K562 (cell line): ENCODE measurements around the gene AKT1S1. TPM values are rescaled to one million over a fixed set of nuclear protein-coding genes. Genes with fewer than 3 reads are reported as not detected.

Experiments
- CBFA2T3 ChIP-seq: fragments of 450-650 bp; IDR thresholded peaks from 2 replicates; pipeline ENCODE4 v1.6.1; 2017
- COPS2 ChIP-seq: fragments of 450-650 bp; conservative IDR thresholded peaks from 2 replicates; pipeline ENCODE4 v1.6.1; 2016; ENCODE audit warnings: mild to moderate bottlenecking, moderate library complexity
- CXXC5 ChIP-seq: fragments of 250-450 bp; sonication (Bioruptor Pico); IDR thresholded peaks from 2 replicates; pipeline ENCODE4 v1.8.0; 2022; ENCODE audit warnings: inconsistent platforms, mild to moderate bottlenecking, moderate library complexity
- FOXM1 ChIP-seq, 2 experiments: fragments of 450-650 bp in 1 of 2; sonication (generic) in 1 of 2; formaldehyde crosslinking in 1 of 2; IDR thresholded peaks; 2 replicates each; pipeline versions ENCODE4 v1.6.1 to v1.9.0; 2017 to 2022; ENCODE audit warnings: low read depth in 2 of 2, mild to moderate bottlenecking in 2 of 2, missing genetic modification reagents in 1 of 2, moderate library complexity in 1 of 2
- JUND ChIP-seq, 2 experiments: IDR thresholded peaks; 2 replicates in 1 of 2; 3 replicates in 1 of 2; pipeline ENCODE4 v1.6.1; 2011; ENCODE audit warnings: borderline replicate concordance in 2 of 2, low read depth in 2 of 2, low read length in 2 of 2, improper control_type of control experiment in 1 of 2, missing biosample characterization in 1 of 2, missing genetic modification characterization in 1 of 2, missing genetic modification reagents in 1 of 2
- MCM3 ChIP-seq: fragments of 450-650 bp; IDR thresholded peaks from 2 replicates; pipeline ENCODE4 v1.6.1; 2016
- PBX2 ChIP-seq, 2 experiments: IDR thresholded peaks in 1 of 2; conservative IDR thresholded peaks in 1 of 2; 2 replicates each; pipeline ENCODE4 v1.6.1; 2016; ENCODE audit warnings: low read depth in 2 of 2, mild to moderate bottlenecking in 1 of 2, missing compliant biosample characterization in 1 of 2, missing genetic modification characterization in 1 of 2, moderate library complexity in 1 of 2
- PHF20 ChIP-seq: fragments of 450-650 bp; IDR thresholded peaks from 2 replicates; pipeline ENCODE4 v1.6.1; 2018; ENCODE audit not compliant: partially characterized antibody
- SRSF7 ChIP-seq: fragments of 200-400 bp; formaldehyde crosslinking; optimal IDR thresholded peaks from 2 replicates; pipeline ENCODE3; 2017; ENCODE audit warnings: mild to moderate bottlenecking, low read depth, low read length
- ZEB2 ChIP-seq: fragments of 450-650 bp; IDR thresholded peaks from 2 replicates; pipeline ENCODE4 v1.6.1; 2016
- ZFX ChIP-seq: sonication (generic); formaldehyde crosslinking; IDR thresholded peaks from 2 replicates; pipeline ENCODE4 v1.8.0; 2022; ENCODE audit warnings: mild to moderate bottlenecking, missing genetic modification reagents, moderate library complexity
- ZNF140 ChIP-seq: fragments of 250-450 bp; sonication (Bioruptor Pico); IDR thresholded peaks from 2 replicates; pipeline ENCODE4 v1.8.0; 2021; ENCODE audit warnings: moderate library complexity, mild to moderate bottlenecking, inconsistent platforms
- ZNF174 ChIP-seq: fragments of 250-450 bp; sonication (Bioruptor Pico); IDR thresholded peaks from 2 replicates; pipeline ENCODE4 v1.4.0; 2020; ENCODE audit warnings: mild to moderate bottlenecking
- ZNF518B ChIP-seq: fragments of 250-450 bp; sonication (Bioruptor Pico); IDR thresholded peaks from 2 replicates; pipeline ENCODE4 v1.5.0; 2021; ENCODE audit warnings: mild to moderate bottlenecking, moderate library complexity
- ZNF778 ChIP-seq: fragments of 450-650 bp; formaldehyde crosslinking; IDR thresholded peaks from 2 replicates; pipeline ENCODE4 v1.4.0; 2020; ENCODE audit warnings: mild to moderate bottlenecking, moderate library complexity
- polyA plus RNA-seq, 8 experiments: library from polyadenylated mRNA; depleted of rRNA in 4 of 8; stranded (reverse) in 5 of 8; unstranded in 3 of 8; fragments of >200 nt; fragmentation: Nextera tagmentation in 2 of 8; fragmentation: Illumina TruSeq in 1 of 8; extraction: Ambion mirVana in 2 of 8; extraction: Trizol in 1 of 8; gene quantifications; 2 replicates each; pipeline versions ENCODE4 v1.2.1 to v1.2.3, GENCODE V29; 2011 to 2014; ENCODE audit warnings: inconsistent platforms in 1 of 8, missing spikeins in 1 of 8
- total RNA-seq, 7 experiments: library from RNA; depleted of rRNA in 6 of 7; stranded (reverse); fragments of >200 nt in 6 of 7; fragmentation: Illumina TruSeq in 2 of 7; extraction: Trizol in 2 of 7; gene quantifications; 2 replicates each; pipeline versions ENCODE4 v1.2.1 to v1.2.3, GENCODE V29; 2011 to 2021; ENCODE audit warnings: low replicate concordance in 1 of 7
- TF ChIP-seq, protein P1 (sequence below): fragments of 450-650 bp; formaldehyde crosslinking; conservative IDR thresholded peaks from 2 replicates; pipeline ENCODE4 v1.4.0; 2022; ENCODE audit warnings: mild to moderate bottlenecking, missing genetic modification characterization
- TF ChIP-seq, protein P2 (sequence below): fragments of 450-650 bp; formaldehyde crosslinking; IDR thresholded peaks from 2 replicates; pipeline ENCODE4 v1.4.0; 2022; ENCODE audit warnings: missing genetic modification characterization
- TF ChIP-seq, protein P3 (sequence below): sonication (generic); formaldehyde crosslinking; IDR thresholded peaks from 2 replicates; pipeline ENCODE4 v1.8.0; 2022; ENCODE audit warnings: mild to moderate bottlenecking, missing genetic modification reagents

AKT1S1 gene
- total and polyA plus RNA-seq, 9 of the 15 experiments (the other 6 are each of a cell fraction or from before 2014, with no cell fraction given), result 1.2 to 50.3 (median 17.1) TPM

DNA sequence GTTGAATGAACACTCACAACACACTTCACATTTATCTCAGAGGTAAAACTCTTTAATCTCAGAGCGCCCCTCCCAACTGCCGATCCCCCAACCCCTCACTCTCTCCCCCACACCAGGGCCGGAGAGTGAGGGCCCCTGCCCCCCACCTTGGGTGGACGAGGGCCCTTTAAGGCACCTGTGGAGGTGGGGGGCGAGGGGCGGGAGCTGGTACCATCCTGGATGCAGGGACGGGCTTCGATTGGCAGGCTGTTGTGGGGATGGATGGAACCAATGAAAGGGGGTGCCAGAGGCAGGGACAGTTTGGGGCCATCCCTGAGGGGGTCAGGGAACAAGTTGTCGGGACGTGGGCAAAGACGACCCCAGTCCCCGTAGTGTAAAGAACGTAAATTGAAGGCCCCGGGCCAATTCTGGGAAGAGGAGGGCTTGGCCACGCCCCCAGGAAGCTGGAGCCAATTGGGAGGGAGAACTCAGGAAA, 8.1 kb downstream of the AKT1S1 start (continued):
- TF ChIP-seq ZNF518B (CRISPR knock-in tag), result no peak
- no peak for TF ChIP-seq ZNF778 (CRISPR knock-in tag)
- TF ChIP-seq CXXC5 (CRISPR knock-in tag), result no peak
- no peak for TF ChIP-seq CBFA2T3
- TF ChIP-seq ZFX, result no peak
- TF ChIP-seq, protein P1, sequence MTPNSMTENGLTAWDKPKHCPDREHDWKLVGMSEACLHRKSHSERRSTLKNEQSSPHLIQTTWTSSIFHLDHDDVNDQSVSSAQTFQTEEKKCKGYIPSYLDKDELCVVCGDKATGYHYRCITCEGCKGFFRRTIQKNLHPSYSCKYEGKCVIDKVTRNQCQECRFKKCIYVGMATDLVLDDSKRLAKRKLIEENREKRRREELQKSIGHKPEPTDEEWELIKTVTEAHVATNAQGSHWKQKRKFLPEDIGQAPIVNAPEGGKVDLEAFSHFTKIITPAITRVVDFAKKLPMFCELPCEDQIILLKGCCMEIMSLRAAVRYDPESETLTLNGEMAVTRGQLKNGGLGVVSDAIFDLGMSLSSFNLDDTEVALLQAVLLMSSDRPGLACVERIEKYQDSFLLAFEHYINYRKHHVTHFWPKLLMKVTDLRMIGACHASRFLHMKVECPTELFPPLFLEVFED, result no peak
- no peak for TF ChIP-seq PBX2 (CRISPR knock-in tag; IDR thresholded peaks at IDR 0.05; ENCODE audit: low read depth)
- TF ChIP-seq PBX2 (tag; conservative IDR thresholded peaks at IDR 0.05; ENCODE audit: low read depth), result no peak
- no peak for TF ChIP-seq ZEB2
- TF ChIP-seq COPS2, result no peak
- TF ChIP-seq MCM3, result no peak
- TF ChIP-seq ZNF140 (CRISPR knock-in tag), result no peak
- TF ChIP-seq, protein P2, sequence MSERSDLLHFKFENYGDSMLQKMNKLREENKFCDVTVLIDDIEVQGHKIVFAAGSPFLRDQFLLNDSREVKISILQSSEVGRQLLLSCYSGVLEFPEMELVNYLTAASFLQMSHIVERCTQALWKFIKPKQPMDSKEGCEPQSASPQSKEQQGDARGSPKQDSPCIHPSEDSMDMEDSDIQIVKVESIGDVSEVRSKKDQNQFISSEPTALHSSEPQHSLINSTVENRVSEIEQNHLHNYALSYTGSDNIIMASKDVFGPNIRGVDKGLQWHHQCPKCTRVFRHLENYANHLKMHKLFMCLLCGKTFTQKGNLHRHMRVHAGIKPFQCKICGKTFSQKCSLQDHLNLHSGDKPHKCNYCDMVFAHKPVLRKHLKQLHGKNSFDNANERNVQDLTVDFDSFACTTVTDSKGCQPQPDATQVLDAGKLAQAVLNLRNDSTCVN (CRISPR knock-in tag), result no peak
- TF ChIP-seq JUND (IDR thresholded peaks at IDR 0.05; ENCODE audit: borderline replicate concordance, low read depth, low read length), result no peak
- no peak for TF ChIP-seq JUND (tag; IDR thresholded peaks at IDR 0.05; ENCODE audit: borderline replicate concordance, low read depth, low read length)
- TF ChIP-seq PHF20, result no peak
- TF ChIP-seq, protein P3, sequence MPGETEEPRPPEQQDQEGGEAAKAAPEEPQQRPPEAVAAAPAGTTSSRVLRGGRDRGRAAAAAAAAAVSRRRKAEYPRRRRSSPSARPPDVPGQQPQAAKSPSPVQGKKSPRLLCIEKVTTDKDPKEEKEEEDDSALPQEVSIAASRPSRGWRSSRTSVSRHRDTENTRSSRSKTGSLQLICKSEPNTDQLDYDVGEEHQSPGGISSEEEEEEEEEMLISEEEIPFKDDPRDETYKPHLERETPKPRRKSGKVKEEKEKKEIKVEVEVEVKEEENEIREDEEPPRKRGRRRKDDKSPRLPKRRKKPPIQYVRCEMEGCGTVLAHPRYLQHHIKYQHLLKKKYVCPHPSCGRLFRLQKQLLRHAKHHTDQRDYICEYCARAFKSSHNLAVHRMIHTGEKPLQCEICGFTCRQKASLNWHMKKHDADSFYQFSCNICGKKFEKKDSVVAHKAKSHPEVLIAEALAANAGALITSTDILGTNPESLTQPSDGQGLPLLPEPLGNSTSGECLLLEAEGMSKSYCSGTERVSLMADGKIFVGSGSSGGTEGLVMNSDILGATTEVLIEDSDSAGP (CRISPR knock-in tag), result peak; percentile 94
- TF ChIP-seq FOXM1 (IDR thresholded peaks at IDR 0.05; ENCODE audit: low read depth), result no peak
- TF ChIP-seq FOXM1 (CRISPR knock-in tag; IDR thresholded peaks at IDR 0.05; ENCODE audit: low read depth), result 0 out of 2 replicates have a peak, but pooled peaks have one; percentile 41
- no peak for TF ChIP-seq ZNF174
- TF ChIP-seq SRSF7, result no peak
